Middle frontal gyrus (tissue), 1 donor: Measurements from ENCODE around the gene JAGN1.
"Not testable (repeated sequence)": the region's sequence is repeated elsewhere in the genome, so short reads cannot be mapped to it uniquely, and the experiment has no call there.

Experiments used
- DNase-seq: peaks from one replicate; pipeline ENCODE4 v3.0.0-alpha.2; 2015; ENCODE audit warnings: low spot score; ENCODE audit errors: extremely low spot score

JAGN1 gene

DNA sequence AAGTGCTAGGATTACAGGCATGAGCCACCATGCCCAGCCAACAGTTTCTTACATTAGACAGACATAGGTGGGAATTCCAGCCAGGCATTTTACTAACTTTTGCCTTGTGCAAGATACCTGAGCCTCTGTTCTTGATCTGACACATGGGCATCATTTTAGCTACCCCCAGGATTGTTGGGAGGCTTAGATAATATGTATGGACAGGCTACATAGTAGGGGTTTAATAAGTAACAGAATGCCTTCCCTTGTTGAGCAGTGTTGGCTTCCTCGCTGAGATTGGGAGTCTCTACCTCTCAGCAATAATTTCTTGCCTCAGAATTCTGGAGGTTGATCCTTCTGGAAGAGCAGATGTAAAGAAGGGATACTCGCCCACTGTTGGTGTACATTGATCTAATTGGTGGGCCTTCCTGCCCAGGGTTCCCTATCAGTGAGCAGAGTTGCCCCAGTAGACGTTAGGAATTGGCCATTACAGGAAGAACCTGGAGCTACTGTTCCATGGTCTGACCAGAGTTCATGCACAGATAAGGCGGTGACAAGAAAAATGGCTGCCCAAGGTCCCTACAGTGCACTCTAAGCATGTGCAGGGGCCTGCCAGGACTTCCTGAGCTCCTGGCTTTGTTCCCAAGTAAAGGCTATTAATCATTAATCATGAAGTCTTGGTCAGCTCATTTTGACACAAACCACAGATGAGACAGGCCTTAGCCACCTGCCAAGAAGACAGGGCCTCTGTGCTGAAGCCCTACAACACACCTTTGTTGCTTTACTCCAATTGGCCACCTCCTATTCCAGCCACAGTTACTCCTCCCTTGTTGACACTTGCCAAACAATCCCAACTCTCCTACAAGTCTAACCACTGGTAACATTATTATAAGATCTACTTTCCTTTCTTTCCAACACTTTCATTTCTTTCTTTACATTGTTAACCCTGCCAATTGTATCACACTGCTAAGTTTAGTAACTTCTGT, 7.3 kb downstream of the JAGN1 start:
- no peak for DNase-seq

DNA sequence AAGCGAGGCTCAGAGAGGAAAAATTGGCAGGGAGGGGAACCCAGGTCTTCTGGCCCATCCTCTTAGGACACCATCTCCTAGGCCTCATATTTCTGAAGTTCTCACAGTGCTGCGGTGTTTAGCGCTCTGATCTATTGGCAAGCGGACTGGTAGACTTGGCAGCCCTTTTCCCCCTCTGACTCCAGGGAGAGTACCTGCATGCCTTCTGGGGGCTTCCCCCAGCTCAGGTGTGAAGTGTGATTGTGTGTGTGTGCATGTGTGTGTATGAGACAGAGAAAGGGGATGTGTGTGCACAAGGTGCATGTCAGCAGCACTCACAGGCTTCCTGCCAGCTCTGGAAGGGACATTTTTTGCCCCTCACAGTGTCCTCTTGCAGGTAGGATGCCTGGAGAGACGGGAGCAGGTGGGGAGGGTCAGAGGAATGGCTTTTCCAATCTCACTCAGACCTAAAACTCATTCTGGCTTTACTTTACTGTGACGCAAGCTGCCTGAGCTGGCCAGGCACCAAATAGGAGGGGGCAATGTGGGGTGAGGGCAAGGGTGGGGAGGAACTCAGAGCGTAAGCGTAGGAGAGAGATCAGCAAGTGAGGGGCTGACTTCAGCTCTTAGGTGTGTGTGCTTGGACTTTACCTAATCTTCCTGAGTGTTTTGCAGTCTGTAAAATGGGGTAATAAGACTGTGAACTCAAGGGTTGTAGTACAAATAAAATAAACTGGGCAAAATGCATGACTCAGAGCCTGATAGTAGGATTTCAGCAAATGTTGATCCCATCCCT, 8.2 kb downstream of the JAGN1 start:
- DNase-seq = no peak

DNA sequence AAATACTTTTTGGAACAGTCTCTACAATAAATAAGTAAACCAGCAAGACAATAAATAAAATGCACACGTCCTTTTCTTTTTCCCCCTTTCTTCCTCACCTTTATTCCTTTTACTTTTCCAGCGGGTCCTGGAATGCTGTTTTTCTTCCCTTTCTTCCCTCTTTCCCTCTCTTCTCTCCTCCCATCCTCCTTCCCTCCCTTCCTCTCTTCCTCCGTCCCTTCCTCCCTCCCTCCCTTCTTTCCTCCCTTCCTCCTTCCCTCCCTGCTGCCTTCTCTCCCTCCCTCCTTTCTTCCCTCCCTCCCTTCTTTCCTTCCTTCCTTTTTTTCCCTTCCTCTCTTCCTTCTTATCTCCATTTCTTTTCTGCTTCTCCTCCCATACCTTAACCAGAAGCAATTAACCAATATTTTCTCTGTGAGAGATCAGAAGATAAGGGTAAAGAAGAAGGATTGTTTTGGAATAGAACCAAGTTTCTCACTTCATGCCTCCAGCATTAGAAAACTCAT, 8.9 kb downstream of the JAGN1 start:
- DNase-seq = no peak

- not testable (repeated sequence) for DNase-seq
These were observed 10.6 kb downstream of the JAGN1 start for GRCh38 chr3:9900965-9901415.

DNA sequence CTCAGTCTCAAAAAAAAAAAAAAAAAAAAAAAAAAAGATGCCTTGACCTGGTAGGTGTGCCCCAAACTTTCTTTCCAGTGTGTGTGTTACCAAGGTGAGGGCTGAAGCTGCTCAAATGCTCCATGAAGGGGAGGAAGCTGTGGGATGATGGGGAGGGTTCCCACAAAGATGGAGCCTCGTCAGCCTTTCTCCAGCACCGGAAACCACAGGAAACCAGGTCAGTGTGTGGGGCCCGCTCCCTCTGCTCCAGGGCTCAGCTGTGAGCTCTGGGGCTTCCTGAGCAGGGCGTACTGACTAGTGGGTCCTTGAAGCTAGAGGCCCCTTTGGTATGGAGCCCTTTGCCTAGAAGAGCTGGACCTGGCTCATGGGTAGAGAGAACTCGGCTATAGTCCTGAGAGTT, 11.6 kb downstream of the JAGN1 start:
- no peak for DNase-seq

GRCh38 chr3:9902372-9903237, 12.2 kb downstream of the JAGN1 start, which contains the start of gene IL17RE:
Gene IL17RE, plus strand, starts transcription at chr3:9902848. Its CDS starts 85 bp downstream, at chr3:9902933.
- no peak for DNase-seq

- DNase-seq = no peak
These were observed 12.8 kb downstream of the JAGN1 start for GRCh38 chr3:9903238-9903624.

DNA sequence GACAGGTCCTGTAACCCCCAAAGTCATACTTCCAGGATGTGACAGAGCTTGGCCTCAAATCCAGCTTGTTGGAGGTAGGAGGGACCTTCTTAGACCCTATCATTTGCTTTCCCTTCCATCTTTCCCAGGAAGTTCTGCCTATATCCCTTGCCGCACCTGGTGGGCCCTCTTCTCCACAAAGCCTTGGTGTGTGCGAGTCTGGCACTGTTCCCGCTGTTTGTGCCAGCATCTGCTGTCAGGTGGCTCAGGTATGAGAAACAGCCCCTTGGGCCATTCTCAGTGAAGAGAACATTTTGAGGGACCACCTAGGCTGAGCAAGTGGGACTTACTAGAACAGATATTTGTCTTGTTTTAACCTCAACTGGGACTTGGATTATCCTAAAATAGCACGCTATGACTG, 13.5 kb downstream of the JAGN1 start:
- no peak for DNase-seq

DNA sequence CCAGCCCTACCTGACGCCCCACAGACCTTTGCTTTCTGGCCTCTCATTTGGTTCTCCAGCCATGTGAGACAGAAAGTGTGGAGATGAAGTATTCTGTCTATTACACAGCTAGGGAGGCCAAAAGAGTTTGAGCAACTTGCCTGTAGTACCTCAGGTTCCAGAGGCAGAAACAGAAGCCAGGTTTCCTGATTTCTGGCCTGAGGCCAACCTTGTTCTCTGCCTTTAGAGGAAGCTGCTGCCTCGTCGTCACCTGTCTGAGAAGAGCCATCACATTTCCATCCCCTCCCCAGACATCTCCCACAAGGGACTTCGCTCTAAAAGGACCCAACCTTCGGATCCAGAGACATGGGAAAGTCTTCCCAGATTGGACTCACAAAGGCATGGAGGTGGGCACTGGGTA, 16.1 kb downstream of the JAGN1 start:
- DNase-seq = no peak

DNA sequence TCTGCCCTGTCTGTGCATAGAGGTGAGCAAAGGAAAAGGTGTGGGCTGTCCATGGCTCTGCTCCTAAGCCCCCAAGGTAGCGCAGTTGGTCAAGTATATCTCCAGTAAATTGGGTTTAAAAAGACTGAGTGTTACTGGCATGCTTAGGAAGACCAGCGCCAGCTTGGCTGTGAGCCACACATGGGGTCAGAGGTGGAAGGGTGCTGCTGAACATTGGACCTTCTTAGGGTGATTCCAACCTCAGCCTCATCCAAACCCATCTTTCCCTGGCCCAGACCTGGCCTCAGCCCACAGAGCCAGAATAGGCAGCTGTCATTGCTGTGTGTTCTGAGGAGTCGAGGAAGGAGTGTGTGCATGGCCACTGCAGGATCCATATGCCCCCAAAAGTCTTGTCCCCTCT, 17.9 kb downstream of the JAGN1 start:
- DNase-seq = no peak

DNA sequence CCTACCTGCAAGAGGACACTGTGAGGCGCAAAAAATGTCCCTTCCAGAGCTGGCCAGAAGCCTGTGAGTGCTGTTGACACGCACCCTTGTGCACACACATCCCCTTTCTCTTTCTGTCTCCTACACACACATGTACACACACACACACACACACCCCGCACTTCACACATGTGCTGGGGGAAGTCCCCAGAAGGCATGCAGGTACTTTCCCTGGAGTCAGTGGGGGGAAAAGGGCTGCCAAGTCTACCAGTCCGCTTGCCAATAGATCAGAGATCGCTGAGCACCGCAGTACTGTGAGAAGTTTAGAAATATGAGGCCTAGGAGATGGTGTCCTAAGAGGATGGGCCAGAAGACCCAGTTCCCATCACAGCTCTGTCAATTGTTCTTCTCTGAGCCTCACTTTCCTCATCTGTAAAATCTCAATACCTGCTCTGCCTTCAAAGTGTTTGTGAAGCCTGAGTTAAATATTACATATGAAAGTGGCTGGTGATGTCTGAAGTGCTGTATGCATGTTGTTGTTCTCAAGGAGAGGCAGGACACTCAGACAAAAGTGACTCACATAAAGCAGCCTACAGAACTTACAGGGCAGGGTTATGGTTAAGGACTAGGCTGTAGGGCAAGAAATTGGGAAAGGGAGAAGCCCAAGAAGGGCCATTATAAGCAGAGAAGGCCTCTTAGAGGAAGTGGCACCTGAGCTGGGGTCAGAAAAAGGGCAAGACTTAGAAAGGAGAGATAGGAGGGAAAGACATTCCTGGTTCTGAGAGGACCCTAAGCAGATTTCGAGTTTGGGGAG, 19.0 kb downstream of the JAGN1 start:
- no peak for DNase-seq

- no peak for DNase-seq
These were observed 21.5 kb downstream of the JAGN1 start for GRCh38 chr3:9911863-9912262.

- DNase-seq = no peak
These were observed 22.0 kb downstream of the JAGN1 start for GRCh38 chr3:9912294-9912935.

DNA sequence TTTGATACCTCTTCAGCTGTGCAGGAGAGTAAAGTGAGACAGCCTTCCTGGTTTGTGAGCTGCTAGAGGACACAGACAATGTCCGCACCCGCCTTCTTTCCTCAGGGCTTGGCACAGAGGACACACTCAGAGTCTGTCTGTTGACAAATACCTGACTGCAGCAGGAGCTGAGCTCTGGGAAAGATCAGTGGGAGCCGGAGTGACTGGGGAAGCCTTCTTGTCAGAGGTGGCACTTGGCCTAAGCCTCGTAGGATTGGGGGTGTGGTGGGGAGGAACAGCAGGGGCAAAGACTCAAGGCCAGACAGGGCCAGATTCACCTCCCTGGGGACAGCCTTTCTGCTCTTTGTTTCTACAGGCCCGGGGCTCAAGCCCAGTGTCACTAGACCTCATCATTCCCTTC, 23.2 kb downstream of the JAGN1 start:
- DNase-seq = no peak

DNA sequence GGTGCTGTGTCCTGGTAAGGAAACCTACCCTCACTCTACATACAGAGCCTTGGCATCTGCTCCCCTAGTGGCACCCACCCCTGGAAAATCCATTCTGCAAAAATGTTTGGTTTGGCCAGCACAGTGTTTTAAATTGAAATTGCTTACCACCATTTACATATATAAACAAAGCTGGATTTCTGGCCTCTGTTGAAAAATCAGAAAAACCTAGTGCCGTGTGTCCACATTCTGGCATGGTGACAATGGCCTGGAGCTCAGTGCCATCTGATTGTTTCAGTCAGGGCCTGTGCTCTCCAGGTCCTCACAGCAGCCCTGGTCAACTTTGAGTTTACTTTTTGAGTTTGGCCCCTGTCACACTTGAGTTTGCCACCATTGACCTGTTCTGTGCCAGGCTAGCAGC, 23.6 kb downstream of the JAGN1 start:
- no peak for DNase-seq

- no peak for DNase-seq
These were observed 24.3 kb downstream of the JAGN1 start for GRCh38 chr3:9914559-9915253.

DNA sequence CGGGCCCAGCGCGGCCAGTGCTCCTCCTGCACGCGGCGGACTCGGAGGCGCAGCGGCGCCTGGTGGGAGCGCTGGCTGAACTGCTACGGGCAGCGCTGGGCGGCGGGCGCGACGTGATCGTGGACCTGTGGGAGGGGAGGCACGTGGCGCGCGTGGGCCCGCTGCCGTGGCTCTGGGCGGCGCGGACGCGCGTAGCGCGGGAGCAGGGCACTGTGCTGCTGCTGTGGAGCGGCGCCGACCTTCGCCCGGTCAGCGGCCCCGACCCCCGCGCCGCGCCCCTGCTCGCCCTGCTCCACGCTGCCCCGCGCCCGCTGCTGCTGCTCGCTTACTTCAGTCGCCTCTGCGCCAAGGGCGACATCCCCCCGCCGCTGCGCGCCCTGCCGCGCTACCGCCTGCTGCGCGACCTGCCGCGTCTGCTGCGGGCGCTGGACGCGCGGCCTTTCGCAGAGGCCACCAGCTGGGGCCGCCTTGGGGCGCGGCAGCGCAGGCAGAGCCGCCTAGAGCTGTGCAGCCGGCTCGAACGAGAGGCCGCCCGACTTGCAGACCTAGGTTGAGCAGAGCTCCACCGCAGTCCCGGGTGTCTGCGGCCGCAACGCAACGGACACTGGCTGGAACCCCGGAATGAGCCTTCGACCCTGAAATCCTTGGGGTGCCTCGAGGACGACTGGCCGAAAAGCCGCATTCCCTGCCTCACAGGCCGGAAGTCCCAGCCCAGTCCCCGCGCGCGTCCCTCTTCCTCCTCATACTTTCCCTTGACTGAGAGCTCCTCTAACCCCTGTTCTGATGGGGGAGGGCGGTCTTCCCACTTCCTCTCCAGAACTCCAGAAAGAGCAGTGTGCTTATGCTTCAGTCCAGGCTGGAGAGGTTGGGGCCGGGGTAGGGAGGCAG, 25.1 kb downstream of the JAGN1 start:
- DNase-seq = no peak

- DNase-seq = no peak
These were observed 25.9 kb downstream of the JAGN1 start for GRCh38 chr3:9916346-9916733.
